ENCODE data around the gene HOTAIR.

DNA sequence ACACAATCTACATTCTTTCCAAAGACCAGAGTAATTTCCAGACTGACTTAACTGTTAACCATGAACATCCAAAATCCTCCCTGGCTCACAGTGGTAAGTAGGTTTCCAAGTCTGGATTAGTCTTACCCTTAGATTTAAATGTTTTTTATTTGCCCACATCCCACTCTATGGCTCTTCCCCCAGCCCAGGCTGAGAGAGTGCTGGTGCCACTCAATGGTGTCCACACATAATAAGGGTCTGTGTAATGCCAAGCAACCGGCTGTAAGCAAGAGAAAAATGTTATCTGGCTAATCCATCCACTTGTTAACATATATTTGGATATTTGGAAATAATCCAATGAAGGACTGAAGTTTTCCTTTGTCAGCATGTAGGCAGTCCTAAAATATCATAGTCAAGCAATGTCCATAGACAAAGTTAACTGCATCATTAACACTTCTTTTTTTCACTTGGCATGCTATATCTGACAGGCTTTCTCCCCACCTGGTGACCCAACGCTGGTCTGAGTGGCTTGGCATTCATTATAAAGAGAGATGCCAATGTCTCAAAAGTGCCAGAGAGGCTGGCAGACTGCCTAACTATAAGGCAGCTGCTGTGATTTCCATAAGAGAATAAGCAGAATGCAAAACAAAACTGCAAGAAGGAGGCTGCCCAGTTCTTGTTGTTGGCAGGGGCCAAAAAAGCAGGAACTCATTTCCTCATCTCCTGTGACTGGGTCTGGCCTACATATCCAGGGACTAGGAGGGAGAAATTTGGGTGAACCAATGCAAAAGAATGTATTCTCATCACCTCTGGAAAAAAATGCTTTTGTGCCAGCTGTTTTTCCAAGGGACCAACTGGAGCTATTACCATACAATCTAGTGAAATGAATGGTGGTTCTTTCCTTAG lies 50.0 kb downstream of the HOTAIR start:
- TF ChIP-seq, protein P1, sequence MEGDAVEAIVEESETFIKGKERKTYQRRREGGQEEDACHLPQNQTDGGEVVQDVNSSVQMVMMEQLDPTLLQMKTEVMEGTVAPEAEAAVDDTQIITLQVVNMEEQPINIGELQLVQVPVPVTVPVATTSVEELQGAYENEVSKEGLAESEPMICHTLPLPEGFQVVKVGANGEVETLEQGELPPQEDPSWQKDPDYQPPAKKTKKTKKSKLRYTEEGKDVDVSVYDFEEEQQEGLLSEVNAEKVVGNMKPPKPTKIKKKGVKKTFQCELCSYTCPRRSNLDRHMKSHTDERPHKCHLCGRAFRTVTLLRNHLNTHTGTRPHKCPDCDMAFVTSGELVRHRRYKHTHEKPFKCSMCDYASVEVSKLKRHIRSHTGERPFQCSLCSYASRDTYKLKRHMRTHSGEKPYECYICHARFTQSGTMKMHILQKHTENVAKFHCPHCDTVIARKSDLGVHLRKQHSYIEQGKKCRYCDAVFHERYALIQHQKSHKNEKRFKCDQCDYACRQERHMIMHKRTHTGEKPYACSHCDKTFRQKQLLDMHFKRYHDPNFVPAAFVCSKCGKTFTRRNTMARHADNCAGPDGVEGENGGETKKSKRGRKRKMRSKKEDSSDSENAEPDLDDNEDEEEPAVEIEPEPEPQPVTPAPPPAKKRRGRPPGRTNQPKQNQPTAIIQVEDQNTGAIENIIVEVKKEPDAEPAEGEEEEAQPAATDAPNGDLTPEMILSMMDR (IDR thresholded peaks at IDR 0.05): no peak
- TF ChIP-seq EP300 (IDR thresholded peaks at IDR 0.05) (no peak), POLR2A (IDR thresholded peaks at IDR 0.05) (no peak)

Data from upper lobe of left lung (tissue), 4 donors.